OCI-LY3 (cell line): ENCODE data around the gene LCNL1.

Experiments used
- CTCF ChIP-seq: fragments of 200-600, 300-600 bp; sonication (generic); IDR thresholded peaks from 2 replicates; pipeline ENCODE4 v1.5.1; 2014; ENCODE audit warnings: antibody characterized with exemption, low read length, low read depth
- EZH2phosphoT487 ChIP-seq: fragments of 200-600 bp; shearing (Covaris generic); IDR thresholded peaks from 2 replicates; pipeline ENCODE4 v1.6.1; 2018; ENCODE audit warnings: antibody characterized with exemption, mixed run types, low read depth

DNA sequence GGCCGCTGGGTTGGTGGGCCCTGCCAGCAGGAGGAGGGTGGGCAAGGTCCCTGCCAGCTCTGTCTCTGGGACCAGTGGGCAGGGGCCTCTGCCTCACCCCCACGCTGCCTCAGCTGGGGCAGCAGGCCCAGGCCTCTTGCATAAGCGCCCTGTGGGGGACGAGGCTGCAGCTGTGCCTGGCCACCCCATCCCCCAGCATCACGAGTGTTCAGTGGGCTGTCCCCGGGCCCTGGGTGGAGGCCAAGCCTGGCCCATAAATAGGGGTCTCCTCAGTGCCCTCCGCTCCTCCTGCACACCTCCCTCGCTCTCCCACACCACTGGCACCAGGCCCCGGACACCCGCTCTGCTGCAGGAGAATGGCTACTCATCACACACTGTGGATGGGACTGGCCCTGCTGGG, 5.6 kb upstream of the LCNL1 start, which contains the start of gene PTGDS:
- TF ChIP-seq CTCF, result no peak
- TF ChIP-seq EZH2phosphoT487, result no peak
